RCC 7860 (cell line): ENCODE measurements around the gene XXYLT1.
"Not testable (repeated sequence)": the region's sequence is repeated elsewhere in the genome, so short reads cannot be mapped to it uniquely, and the experiment has no call there.

ENCODE experiments used
- DNase-seq: peaks from one replicate; pipeline ENCODE4 v3.0.0-alpha.2; 2015; ENCODE audit warnings: low spot score
- FAIRE-seq: peaks from 2 replicates; lab custom pipeline; 2012; peaks lifted over from hg19 to GRCh38; lab: Jason Lieb, UNC

The XXYLT1 gene

DNA sequence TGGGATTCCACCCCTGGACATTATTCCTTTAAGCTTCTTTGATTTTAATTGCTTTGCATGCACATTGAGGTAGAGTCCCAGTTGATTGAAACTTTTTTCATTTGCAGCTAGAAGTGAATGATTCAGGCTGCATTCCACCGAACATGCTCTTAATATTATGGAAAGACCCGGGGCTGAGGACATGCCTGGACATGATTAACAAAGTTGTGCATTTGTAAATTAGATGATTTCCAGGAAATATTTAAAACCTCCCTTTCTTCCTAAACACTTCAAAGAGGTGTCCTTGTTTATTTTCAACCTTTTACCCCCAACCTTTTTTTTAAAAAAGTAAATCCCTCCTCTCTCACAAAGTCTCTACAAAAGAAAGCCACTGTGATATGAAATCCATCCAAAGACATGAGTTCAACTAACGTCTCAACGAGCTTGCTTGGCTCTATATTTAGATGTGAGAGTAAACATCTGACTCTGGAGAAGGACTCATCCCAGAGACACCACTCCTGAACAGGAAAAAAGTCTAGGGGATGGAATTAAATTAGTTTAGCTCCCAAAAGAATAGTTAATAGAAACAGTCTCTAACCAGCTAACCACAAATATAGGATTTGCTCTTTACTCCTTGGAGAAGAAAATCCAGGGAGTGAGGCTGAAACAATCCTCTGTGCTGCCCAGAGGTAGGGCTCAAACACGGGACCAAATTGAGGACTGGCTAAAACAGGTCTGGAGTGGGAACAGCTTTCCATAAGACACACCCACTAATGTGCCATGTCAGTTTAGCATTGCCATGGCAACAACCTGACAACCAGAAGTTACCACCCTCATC is 83.1 kb downstream of the XXYLT1 start:
- DNase-seq: no peak
- FAIRE-seq: no peak

- not testable (repeated sequence) for FAIRE-seq, DNase-seq
Observed at GRCh38 chr3:195186710-195187047, 84.3 kb downstream of the XXYLT1 start.

- FAIRE-seq (no peak), DNase-seq (no peak)
Observed at GRCh38 chr3:195186041-195186709, 84.8 kb downstream of the XXYLT1 start.

DNA sequence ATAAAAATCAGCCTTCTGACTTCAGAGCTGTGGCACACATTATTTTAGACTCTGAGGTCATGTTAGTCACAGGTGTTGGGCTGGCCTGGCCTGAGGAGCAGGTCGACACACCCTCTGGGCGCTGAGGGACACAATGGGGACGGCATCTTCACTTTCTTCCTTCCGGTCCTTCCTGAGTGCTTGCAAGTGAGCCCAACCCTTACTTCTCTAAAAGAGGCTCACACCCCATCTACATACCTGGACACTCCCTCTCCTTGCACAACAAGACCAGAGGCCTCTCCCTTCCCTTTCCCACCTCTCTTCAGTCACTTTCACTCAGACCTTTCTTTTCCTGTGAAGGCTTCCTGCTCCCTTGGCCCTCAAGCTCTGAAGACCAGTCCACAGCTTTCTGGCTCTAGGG is 85.4 kb downstream of the XXYLT1 start:
- no peak for FAIRE-seq
- DNase-seq: no peak

- DNase-seq (no peak), FAIRE-seq (no peak)
Observed at GRCh38 chr3:195184716-195185421, 86.1 kb downstream of the XXYLT1 start.

- DNase-seq: no peak
- no peak for FAIRE-seq
Observed at GRCh38 chr3:195183071-195183776, 87.7 kb downstream of the XXYLT1 start.

GRCh38 chr3:195182470-195182795 is 88.5 kb downstream of the XXYLT1 start:
- no peak for FAIRE-seq
- no peak for DNase-seq

DNA sequence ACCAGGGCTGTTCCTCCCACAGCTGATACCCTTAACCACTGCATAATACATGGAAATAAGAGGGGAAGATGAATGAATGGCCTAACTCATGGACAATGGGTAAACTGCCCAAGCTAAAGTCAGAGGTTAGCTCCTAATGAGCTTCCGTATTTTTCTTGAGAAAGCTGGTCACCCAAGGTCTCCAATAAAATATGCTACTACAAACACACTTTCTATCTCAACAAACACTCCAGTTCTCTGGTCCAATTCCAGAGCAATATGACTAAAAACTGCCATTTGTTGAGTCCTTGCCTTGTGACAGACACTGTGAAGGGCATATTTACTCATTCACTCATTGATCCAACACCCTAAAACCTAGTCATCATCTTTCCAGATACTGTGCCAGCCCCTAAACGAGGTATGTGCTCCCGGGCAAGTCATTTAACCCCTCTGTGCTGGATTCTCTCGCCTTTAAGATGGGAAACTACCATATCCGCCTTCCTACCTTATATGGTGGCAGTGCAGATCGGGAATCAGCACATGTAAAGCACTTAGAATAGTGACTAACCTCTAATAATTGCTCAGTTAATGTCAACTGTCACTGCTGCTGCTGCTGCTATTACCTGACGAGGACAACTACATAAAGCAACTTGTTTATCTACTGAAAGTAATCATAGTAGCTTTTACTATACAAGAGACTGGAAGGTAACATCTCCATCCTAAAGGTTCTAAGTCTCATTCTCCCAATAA is 89.1 kb downstream of the XXYLT1 start:
- DNase-seq (no peak), FAIRE-seq (no peak)

GRCh38 chr3:195181113-195181498 is 89.9 kb downstream of the XXYLT1 start:
- FAIRE-seq: no peak
- no peak for DNase-seq

- FAIRE-seq (no peak), DNase-seq (no peak)
Observed at GRCh38 chr3:195180490-195181112, 90.4 kb downstream of the XXYLT1 start.

DNA sequence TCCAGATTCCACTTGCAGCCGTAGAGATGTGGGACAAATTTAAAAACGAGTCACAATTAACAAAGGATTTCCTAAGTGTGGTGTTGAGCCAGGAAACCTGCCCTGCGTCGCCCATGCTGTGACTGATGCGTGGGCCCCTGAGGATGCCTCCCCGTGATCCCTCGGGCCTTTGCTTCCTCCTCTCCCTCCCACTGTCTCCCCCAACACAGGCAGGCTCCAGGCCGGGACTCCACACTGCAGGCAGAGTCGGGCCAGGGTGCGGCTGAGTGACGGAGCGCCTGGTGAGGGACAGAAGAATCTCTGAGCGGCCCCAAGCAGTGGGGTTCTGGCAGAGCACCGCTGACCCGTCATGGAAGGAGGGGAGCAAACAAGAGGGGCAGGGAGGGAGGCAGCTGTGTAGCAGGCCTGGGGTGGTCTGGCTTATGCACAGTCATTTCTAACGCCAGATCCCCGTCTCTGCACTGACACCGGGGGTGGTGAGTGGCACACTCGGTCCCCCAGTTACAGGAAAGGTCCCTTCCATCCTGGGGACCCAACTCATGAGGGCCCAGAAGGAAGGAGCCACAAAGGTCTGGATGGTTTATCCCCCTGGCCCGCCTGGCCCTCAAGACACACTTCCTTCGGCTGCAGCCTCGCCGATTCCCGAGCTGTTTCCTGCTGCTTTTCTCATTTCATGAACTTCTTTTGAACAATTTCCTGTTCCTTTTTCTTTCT is 91.0 kb downstream of the XXYLT1 start:
- FAIRE-seq: no peak

GRCh38 chr3:195178124-195178910 is 92.6 kb downstream of the XXYLT1 start:
- no peak for FAIRE-seq

More for the DNA sequence above, 91.0 kb downstream of the XXYLT1 start:
- no peak for DNase-seq

DNA sequence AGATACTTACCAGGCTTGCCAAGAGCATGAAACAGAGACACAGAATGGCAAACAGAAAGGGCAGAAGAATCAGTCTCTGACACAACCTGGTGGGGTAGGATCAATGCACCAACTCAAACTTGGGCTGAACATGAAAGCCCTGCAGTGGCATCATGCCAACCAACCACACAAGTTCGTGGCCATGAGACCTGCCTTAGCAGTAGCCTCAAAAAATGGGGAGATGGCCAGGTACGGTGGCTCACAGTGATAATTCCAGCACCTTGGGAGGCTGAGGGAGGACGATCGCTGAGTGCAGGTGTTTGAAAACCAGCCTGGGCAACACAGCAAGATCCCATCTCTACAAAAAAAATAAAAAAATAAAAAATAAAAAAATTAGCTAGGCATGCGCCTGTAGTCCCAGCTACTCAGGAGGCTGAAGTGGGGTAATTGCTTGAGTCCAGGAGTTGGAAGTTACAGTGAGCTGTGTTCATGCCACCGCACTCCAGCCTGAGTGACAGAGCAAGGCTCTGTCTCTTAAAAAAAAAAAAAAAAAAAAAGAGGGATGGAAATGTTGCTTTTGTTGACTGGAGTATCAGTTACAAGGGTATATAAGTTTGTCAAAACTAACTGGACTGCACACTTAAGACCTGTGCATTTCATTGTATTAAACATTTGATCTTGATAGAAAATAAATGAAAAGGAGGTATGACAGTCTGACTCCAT is 93.4 kb downstream of the XXYLT1 start:
- DNase-seq: no peak
- FAIRE-seq: no peak

More at GRCh38 chr3:195178124-195178910, 92.6 kb downstream of the XXYLT1 start:
- no peak for DNase-seq

DNA sequence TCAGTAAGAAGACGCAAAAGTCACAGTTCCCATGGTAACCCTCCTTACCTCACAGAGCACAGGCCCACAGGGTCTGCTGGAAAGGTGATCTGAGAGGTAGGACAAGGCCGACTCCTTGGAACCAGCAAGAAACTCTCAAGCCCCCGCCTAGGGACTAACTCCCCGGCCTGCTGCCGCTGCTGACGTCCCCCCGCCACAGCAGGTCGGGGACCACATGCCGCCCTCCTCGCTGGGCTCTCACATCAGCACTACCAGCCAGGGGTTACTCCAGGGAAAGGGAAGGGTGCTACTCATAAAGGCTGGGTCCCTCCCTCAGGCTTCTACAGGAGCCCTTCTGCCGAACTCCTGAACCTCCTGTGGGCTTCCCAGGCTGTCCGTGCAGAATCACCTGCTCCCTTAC is 94.2 kb downstream of the XXYLT1 start:
- DNase-seq (no peak), FAIRE-seq (no peak)

DNA sequence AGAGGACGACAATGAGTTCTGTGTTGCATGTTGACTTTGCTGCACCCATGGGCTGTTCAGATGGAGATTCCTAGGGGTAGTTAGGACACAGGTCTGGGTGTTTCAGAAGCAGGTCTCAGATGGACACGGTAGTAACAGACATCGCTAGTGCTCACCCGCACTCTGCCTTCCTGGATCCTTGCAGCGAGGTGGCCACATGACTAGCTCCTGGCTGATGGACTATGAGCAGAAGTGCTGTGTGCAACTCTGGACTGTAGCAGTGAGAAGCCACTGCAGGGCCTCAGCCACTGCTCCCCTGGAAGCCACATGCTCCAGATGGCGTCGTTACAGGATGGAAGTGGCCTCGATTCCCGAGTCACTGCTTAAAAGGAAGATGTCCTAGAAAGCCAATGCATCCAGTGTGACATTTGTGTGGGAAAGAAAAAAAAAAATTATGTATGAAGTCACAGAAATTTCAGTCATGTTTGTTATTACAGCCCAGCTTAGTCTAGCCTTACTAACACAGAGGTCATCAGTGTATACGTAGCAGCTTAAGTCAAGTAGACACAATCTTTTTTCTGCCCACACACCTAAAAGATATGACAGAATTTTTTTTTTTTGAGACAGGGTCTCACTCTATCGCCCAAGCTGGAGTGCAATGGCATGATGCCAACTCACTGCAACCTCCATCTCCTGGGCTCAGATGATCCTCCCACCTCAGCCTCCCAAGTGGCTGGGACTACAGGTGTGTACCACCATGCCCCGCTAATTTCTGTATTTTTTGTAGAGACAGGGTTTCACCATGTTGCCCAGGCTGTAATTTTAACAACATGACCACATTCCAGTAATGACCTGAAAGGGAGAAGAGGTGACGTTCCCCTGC is 95.3 kb downstream of the XXYLT1 start:
- no peak for DNase-seq
- FAIRE-seq: no peak

DNA sequence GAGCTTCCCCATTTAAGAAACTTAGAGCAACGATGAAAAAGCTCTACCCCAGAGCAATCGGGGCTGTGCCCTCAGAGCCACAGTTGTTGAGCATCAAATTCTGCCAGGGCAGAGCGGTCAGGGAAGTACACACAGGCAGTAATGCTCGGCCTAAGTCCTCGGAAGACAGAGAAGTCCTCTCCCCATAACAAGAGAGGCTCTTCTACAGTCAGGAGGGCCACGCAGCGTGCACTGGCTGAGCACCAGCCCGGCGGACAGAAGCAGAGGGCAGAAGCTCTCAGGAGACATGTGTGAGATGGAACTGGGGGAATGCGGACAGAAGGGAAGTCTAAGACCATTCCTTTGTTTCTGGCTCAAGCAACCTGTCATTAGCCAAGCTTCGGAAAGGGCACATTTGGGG is 95.9 kb downstream of the XXYLT1 start:
- FAIRE-seq (no peak), DNase-seq (no peak)

DNA sequence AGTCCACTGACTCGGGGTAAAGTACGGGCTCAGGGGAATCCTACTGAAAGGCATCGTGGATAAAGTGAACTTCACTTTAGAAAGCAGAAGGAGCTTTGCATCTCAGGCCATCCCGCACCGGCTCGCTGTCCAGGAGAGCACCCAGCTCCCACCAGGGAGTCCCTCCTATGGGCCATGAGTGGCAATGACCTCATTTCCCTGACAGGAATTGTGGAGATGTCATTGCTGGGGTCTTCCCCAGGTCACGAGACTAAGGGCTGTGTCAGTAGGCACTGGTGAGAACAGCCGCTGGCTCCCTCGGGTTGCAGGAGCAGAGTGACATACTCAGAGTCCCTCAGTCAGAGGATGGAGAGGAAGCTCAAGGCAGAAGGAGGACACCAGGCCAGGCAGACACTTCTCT is 97.3 kb downstream of the XXYLT1 start:
- DNase-seq (no peak), FAIRE-seq (no peak)
